ENCODE data around the gene KIAA0753.
"Not testable (repeated sequence)": the region's sequence is repeated elsewhere in the genome, so short reads cannot be mapped to it uniquely, and the experiment has no call there.

Gene KIAA0753

GRCh38 chr17:6596511-6596910 lies 44.0 kb downstream of the KIAA0753 start:
- no peak for DNase-seq

GRCh38 chr17:6596081-6596480 lies 44.4 kb downstream of the KIAA0753 start:
- no peak for DNase-seq

- not testable (repeated sequence) for DNase-seq
Observed at GRCh38 chr17:6593371-6593770, 47.1 kb downstream of the KIAA0753 start.

DNA sequence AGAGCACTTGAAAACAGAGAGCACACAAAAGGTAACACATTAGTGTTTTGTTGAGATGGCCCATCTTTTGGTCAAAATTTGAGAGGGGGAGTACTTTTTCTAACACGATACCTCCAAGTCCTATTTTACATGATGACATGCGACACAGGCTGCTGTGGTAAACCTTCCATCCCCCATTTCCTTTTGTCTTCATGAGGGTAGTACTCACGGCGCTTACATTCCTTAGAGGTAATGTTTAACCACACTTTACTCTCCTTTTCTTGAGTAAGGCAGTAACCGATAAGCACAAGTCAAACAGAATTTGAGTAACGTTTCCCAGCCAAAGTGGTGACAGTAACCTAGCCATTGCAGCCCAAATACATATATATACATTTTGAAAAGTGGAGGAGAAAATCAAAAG lies 48.3 kb downstream of the KIAA0753 start:
- no peak for DNase-seq

GRCh38 chr17:6591599-6592158 lies 48.8 kb downstream of the KIAA0753 start:
- peak; percentile 55 for DNase-seq

GRCh38 chr17:6589266-6589946 lies 51.1 kb downstream of the KIAA0753 start:
- peak; percentile 26 for DNase-seq

DNA sequence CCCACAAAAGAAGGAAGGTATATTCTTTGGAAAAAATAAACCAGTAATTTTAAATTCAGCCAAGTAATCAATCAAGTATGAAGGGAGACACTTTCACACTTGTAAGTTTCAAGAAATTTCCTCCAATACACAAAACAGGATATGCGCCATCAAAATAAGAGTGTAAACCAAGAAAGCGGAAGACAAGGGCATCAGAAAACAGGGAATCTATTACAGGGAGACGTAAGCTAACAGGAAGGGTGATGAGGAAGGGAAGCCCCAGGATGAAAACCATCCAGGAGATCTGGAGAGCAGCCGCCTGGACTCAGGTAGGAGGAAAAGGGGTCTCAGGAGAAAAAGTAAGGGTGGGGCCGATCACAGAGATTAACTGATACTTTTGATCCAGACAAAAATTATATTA lies 52.3 kb downstream of the KIAA0753 start:
- no peak for DNase-seq

DNA sequence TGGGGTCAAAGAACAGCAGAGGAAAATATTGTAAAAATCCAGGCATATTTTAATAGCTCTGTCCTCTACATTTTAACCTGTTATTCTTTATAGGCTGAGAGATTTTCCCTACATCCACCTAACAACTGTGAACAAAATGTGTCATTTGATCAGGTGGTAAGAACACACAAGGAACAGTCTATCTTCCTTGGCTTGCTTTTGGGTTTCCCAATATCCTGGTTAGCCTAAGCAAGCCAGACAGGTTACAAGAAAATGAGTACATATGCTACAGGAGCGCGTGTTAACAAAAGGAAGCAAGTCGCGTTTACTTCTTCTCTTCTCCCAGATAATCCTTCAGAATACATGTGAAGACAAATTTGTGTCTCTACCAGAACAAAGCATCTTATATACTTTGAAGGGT lies 53.2 kb downstream of the KIAA0753 start:
- DNase-seq: no peak

DNA sequence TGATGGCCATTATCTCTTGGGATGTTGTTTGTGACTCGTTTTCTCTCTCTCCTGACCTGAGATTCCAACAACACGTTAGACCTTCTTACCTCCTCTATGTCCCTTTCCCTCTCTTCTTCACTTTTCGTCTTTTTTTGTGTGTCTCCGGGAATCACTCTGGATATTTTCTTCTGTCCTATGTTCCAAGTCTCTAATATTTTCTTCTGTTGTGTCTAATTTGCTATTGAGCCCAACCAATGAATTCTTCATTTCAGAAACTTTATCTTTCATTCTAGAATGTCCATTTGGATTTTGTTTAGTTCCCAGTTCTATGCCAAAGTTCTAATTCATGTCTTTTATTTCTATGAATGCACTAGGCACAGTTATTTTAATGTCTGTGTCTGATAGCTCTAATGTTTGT lies 57.1 kb downstream of the KIAA0753 start:
- DNase-seq: no peak

GRCh38 chr17:6580625-6581024 lies 59.9 kb downstream of the KIAA0753 start:
- DNase-seq: no peak

DNA sequence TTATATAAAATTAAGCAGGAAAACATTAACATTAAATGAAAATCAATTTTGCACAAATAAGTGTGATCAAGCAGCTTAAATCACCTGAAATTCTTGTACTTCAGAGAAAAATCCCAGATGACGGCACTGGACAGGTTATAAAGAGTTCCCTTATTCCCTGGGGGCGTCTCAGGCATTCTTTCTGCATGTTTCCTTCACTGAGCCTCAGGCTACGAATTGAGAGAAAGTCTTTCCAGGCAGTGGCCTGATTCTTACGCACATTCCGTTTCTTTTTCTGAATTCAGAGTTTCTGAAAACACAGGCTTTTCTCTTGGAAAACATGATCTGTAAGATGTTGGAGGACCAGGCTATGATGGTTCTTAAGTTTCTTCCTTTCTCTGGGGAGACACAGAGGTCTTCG lies 62.0 kb downstream of the KIAA0753 start:
- DNase-seq: no peak

GRCh38 chr17:6577686-6578263 lies 62.7 kb downstream of the KIAA0753 start:
- no peak for DNase-seq

DNA sequence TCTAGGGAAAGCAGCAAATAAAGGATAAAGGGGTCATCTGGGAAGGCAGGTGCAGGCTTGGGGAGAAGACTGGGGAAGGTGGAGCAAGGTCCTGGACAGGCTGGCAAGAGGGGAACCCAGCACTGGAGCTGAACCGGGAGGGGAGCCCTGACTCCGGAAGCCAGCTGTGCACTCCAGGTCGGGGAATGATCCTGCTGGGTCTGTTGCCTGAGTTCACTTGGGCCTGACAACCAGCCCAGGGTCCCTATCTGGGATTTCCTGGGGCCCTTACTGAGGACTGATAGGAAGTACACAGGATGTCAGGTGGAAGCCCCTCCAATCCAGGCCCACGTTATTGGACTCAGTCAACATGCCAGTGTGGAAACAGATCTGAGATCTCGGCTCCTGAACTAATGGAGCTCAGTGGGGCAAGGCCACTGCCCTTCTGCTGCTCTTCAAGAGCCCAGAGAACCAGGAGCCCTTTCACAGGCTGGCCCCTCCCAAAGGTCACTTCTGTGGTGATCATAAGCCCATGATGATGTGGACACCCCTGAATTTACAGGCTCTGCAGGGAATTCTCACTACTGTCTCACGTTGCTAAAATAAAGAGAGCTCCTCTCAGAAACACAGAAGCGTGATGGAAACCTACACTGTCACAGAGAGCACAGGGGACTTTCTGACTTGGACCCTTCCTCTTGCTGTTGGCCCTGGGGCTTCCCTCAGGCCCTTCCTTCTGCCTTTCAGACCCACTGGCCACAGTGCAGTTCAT lies 64.3 kb downstream of the KIAA0753 start:
- DNase-seq: no peak

DNA sequence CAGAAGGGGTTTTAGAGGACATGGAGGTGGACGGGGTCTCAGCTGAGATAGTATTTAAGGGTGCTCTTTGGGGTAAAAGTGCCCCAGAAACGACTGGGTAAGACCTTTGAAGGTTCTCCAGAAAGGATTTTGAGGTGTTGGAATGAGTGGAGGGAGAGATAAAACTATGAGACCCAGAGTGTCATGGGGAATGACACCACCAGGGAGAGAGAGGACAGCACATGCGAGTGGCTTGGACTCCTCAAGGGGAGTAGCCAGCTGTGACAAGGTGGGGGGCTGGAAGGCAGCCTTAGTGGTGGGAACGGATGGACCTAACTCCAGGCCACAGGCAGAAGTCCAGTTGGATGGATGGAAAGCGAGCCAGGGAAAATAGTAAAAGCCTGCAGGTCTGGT lies 64.9 kb downstream of the KIAA0753 start:
- no peak for DNase-seq

- DNase-seq: peak; percentile 47
Observed at GRCh38 chr17:6574687-6575595, 65.6 kb downstream of the KIAA0753 start.

DNA sequence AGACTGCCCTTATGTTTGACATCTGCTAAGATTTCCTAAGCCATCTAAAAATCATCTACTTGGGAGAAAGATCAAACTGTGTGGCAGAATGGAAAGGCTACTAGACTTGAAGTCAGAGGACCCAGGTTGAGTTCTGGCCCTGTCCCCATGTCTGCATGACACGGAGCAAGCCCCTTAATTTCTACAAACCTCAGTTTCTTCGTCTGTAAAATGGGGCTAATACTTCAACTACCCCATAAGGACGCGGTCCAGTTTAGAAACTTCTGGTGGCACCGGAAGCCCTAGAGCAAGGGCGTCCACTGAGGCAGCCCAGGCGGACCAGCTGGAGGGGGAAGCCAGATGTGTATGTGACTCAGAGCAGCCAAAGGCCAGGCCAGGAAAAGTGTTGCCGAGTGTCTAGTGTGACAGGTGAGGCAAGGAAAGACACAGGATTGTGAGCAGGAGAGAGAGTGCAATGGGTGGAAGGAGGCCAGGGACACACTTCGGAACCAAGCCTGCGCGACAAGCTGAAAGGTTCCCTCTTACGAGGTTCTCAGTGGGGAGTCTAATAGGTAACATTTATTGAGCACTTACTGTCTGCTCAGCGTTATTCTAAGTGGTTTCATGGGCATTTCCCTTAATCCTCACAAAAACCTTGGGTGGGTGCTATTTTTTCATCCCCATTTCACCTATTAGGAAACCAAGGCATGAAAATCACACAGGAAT lies 66.4 kb downstream of the KIAA0753 start:
- DNase-seq: no peak

DNA sequence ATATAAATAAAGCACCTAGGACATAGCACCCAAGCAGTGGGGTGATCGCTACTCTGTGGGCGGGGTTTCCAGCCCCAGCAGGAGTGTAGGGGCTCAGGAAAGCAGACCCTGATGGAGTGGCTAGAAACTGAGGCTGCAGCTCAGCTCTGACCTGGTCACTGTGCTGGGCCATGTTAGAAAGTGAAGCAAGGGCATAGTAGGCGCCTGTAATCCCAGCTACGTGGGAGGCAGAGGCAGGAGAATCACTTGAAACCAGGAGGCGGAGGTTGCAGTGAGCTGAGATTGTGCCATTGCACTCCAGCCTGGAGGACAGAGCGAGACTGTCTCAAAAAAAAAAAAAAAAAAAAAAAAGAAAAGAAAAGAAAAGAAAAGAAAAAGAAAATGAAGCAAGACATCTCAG lies 67.0 kb downstream of the KIAA0753 start:
- DNase-seq: not testable (repeated sequence)

DNA sequence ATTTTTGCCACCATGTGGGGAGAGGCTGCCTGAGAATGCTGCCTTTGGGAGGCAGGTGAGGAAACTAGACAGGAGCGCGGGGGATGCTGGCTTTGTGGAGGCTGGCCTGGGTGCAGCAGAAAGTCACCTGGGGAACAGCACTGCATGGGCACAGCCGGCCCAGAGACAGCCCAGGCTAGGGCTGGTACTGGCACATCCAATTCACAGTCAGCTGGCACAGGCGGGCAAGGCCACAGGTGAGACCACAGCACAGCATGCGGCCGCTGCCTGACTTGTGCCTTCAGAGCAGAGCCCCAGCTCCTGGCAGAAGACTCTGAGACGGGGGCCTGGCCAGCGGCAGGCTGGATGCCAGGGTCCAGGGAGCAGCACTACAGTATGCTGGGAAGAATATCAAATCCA lies 67.5 kb downstream of the KIAA0753 start:
- no peak for DNase-seq

DNA sequence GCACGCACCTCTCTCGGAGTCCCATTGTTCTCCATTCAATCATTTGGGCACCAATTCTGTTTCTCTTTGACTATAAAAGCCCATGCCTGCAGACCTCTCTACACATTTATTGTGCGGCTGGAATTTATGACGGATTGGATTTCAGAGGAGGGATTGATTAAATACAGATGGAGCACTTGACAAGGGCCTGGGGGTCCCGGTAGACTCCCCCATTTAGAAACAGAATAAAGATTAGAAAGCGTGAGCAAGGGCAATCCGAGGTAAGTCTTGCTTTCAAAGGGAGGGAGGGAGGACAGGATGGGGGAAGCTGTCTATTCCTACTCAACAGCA lies 69.1 kb downstream of the KIAA0753 start:
- no peak for DNase-seq

GRCh38 chr17:6570731-6571451 lies 69.6 kb downstream of the KIAA0753 start:
- no peak for DNase-seq

All from fibroblast of skin of back (primary cell).